Measurements from ENCODE around the gene FXYD5. TPM values are rescaled to one million over a fixed set of nuclear protein-coding genes. Genes with fewer than 3 reads are reported as not detected.

Gene FXYD5, protein sequence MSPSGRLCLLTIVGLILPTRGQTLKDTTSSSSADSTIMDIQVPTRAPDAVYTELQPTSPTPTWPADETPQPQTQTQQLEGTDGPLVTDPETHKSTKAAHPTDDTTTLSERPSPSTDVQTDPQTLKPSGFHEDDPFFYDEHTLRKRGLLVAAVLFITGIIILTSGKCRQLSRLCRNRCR
- polyA plus RNA-seq (ENCODE audit: insufficient read length in 4 of 4) = 10 to 100 TPM; 19.5 to 33.3 (median 25.7) TPM

DNA sequence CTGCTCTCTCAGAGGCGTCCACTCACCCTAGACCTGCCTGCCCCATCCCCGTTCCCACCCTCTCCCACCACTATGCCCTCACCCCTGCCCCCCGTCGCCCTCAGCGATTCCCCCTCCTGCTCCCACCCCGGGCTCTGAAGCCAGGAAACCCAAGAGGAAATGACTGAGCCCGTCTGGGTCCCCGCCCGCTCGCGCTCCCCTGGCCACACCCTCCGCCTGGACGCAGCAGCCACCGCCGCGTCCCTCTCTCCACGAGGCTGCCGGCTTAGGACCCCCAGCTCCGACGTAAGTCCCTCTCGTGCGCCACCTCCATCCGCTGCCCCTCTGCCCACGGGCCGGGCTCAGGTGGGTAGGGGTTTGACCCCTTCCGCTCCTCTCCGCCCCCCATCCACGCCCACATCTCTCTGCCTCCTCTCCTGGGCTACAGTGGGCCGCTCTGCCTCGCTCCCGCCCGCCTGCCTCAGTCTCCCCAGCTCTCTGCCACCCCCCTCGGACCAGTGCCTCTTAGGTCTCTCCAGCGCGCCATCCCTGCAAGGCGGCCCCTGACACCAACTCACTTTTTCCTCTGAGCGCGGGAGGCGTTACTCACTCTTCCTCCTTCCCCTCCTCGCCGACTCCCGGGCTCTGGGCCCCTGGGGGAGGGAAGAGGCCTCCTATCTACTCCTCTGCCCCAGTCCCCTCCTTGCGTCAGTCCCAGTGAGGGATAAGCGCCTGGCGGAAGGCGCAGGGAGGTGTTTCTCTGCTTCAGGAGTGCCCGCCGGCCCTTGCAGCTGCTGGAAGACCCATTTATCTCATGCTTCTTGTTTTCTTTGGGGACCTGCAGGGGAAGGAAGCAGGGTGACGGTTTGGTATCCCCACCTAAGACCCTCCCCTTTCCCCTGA, at the start of gene FXYD5:
Gene FXYD5 (plus strand): TSS at position 211 of the 882 bp plus-strand sequence. CDS start 816 bp downstream, outside the sequence.
- no peak for DNase-seq (ENCODE audit: low read depth in 4 of 4, low spot score in 2 of 4)

- no peak for DNase-seq (ENCODE audit: low read depth in 4 of 4, low spot score in 2 of 4)
Measured at GRCh38 chr19:35105047-35105410, 49.5 kb upstream of the FXYD5 start.

GRCh38 chr19:35105411-35106290, 48.9 kb upstream of the FXYD5 start:
- no peak for DNase-seq (ENCODE audit: low read depth in 4 of 4, low spot score in 2 of 4)

GRCh38 chr19:35106291-35106583, 48.3 kb upstream of the FXYD5 start:
- no peak for DNase-seq (ENCODE audit: low read depth in 4 of 4, low spot score in 2 of 4)

- DNase-seq (ENCODE audit: low read depth in 4 of 4, low spot score in 2 of 4) = no peak
Measured at GRCh38 chr19:35106898-35107541, 47.5 kb upstream of the FXYD5 start.

- no peak for DNase-seq (ENCODE audit: low read depth in 4 of 4, low spot score in 2 of 4)
Measured at GRCh38 chr19:35107545-35107944, 47.0 kb upstream of the FXYD5 start.

DNA sequence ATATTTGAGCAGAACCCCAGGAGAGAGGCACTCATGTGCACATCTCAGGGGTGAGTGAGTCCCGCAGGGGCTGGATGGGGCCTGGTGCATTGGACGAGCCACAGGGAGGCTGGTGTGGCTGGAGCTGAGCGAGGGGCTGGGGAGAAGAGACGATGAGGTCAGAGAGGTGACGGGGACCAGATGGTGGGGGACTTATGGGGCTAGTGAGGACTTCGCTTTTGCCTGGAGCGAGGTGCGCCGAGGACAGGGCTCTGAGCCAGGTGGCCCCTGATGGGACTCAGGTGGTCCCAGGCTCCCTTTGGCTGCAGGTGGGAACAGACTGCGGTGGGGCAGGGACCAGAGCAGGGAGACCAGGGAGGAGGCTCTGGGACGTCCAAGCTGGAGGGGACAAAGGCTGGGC, 45.8 kb upstream of the FXYD5 start:
- DNase-seq (ENCODE audit: low read depth in 4 of 4, low spot score in 2 of 4) = no peak

GRCh38 chr19:35109395-35110112, 45.0 kb upstream of the FXYD5 start:
- DNase-seq (ENCODE audit: low read depth in 4 of 4, low spot score in 2 of 4) = no peak

DNA sequence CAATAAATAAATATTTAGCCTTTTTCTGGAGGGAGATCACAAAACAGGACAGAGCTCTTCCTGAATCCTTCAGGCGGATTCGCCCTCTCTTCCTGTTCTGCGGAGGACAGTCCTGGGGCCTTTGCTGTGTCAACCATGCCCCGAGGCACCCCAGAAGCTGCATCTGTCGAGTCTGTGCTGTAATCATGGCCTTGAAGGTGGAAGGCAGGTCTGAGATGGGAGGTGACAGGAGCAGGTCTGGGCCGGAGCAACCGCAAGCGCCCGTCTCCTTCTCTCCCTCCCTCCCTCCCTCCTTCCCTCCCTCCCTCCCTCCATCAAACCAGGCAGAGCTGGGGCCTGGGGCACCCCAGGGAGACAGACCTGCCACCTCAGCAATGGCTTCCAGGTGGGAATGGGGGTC, 43.6 kb upstream of the FXYD5 start:
- no peak for DNase-seq (ENCODE audit: low read depth in 4 of 4, low spot score in 2 of 4)

DNA sequence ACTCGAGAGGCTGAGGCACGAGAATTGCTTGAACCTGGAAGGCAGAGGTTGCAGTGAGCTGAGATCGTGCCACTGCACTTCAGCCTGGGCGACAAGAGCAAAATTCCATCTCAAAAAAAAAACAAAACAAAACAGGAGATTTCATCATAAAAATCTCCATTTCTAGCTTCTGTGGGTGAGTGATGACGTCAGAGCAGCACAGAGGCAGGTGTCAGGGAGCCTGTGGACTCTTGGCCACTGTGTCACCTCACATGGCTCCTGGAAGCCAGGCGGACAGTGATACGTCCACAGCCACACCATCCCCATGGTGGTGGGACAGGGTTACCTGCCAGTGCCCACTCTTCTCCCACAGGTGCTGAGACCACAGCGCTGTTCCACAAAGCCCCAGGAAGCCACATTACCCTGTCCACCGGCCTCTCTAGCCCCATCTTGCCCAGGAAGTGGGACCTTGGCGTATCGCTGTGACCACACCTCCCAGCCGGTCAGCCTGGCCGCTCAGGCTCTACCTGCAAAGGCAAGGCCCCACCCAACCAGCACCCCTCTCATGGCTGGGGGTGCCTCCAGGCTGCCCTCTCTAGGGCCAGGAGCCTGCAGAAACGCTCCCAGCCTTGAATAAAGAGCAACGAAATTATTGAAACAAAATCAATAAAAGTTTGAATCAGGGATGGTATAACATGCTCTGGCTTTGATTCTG, 41.4 kb upstream of the FXYD5 start:
- DNase-seq (ENCODE audit: low read depth in 4 of 4, low spot score in 2 of 4) = no peak

GRCh38 chr19:35114353-35115176, 40.0 kb upstream of the FXYD5 start:
- DNase-seq (ENCODE audit: low read depth in 4 of 4, low spot score in 2 of 4) = peak in 3 of 4 donors; percentile 67 to 81 (median 73)

DNA sequence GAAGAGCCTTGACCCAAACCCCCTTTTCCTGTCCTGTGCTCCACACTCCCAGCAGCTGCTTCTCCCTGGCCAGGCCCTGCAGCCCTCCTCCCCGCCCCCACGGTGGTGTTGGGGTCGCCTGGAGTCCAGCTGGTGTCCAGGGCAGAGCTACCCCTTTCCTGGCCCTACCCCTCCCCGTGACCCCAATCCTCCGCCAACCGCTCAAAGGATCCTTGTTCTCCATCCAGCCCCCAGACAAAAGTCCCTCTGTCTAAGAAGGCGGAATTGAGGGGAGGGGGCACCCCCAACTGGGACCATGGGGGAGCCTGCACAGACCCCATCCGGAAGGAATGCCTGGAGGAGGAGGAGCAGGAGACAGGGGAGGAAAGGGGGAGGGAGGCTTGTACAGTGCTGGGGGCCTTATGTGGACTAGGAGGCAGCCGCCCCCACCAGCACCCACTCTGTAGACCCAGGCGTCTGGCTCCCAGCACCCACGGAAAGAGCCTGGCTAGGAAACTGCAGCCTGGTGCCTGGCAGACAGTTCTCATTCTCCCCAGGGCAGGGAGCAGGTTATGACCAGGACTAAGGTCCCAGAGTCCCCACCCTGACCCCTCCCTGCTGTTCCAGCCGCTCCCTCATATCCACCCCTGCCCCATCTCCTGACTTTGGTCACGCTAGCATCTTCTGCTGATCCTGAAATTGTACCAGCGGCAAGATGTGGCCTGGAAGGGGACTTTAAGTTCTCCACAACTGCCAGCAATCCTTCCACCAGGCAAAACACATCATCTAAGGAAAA, 39.2 kb upstream of the FXYD5 start, which contains the start of gene FXYD3:
Gene FXYD3 (plus strand): TSS at position 647 of the 775 bp plus-strand sequence. CDS start 3,554 bp downstream, outside the sequence.
- no peak for DNase-seq (ENCODE audit: low read depth in 4 of 4, low spot score in 2 of 4)

GRCh38 chr19:35116072-35116801, 38.3 kb upstream of the FXYD5 start:
- DNase-seq (ENCODE audit: low read depth in 4 of 4, low spot score in 2 of 4) = no peak

- DNase-seq (ENCODE audit: low read depth in 4 of 4, low spot score in 2 of 4) = no peak
Measured at GRCh38 chr19:35117116-35117515, 37.4 kb upstream of the FXYD5 start.

DNA sequence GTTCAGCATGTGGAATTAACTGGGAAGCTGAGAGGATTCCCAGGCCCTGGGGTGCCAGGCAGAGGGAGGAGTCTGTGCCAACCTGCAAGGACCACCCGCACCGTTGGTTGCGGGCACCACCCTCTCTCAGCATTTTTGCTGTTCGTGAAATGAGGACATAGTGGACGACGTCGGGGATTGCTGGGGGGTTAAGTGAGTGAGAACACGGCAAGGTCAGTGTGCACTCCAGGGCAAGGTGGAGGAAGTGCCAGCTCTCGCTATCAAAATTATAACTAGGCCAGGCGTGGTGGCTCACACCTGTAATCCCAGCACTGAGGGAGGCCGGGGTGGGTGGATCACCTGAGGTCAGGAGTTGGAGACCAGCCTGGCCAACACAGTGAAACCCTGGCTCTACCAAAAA, 36.7 kb upstream of the FXYD5 start:
- DNase-seq (ENCODE audit: low read depth in 4 of 4, low spot score in 2 of 4) = no peak

DNA sequence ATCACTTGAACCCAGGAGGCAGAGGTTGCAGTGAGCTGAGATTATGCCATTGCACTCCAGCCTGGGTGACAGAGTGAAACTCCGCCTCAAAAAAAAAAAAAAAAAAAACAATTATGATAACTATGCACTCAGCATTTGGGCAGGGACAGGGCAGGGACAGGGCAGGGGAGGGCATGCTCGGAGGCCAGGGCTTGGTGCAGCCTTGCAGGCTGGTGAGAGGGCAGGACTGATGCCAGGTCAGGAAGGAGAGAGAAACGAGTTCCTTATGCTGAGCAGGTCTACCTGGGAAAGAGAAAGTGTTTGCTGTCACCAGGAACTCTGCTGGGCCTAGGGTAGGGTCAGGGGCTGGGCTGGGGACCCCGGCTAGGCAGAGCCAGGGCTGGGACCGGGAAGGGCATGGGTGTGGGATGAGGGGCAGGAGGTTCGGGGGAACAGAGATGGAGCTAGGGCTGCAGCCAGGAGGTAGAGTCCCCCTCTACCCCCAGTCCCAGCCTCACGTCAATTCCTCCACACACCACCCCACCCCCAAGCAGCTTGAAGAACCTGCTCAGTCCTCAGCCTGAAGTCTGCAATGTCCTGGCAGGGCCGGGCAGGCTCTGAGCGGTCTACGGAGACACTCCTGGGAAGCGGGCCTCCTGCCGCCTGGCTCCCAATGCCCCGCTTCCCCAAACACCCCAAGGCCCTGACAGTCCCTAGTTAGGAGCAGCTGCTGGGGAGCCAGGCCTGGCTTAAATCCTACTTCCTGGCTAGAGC, 36.1 kb upstream of the FXYD5 start:
- DNase-seq (ENCODE audit: low read depth in 4 of 4, low spot score in 2 of 4) = no peak
